Activated CD8-positive, alpha-beta memory T cell treated with anti-CD3 and anti-CD28 coated beads, Interleukin-2, amount 10 ng/mL, durations not matched to agents 7 days and 5 days (primary cell): ENCODE measurements around the gene WDR76. TPM values are rescaled to one million over a fixed set of nuclear protein-coding genes. Genes with fewer than 3 reads are reported as not detected.
"Not testable (repeated sequence)": the region's sequence is repeated elsewhere in the genome, so short reads cannot be mapped to it uniquely, and the experiment has no call there.

Experiments
- ATAC-seq: fragments of 150-1000 bp; cut with Tn5 transposase; one replicate; pipeline ENCODE4 v1.10.0; 2021; ENCODE audit warnings: moderate library complexity
- CTCF ChIA-PET: fragments of 350-600 bp; sonication (Branson Sonifier 250); formaldehyde crosslinking; loops from one replicate; lab custom pipeline; 2021; ENCODE audit warnings: antibody characterized with exemption; lab: Charles Lee
- DNase-seq: peaks from one replicate; pipeline ENCODE4 v3.0.0-alpha.2; 2020
- H3K27ac Mint-ChIP-seq: one replicate; pipeline ENCODE4 v1.8.0; 2021; ENCODE audit warnings: mild to moderate bottlenecking, mixed read lengths
- H3K27me3 Mint-ChIP-seq: one replicate; pipeline ENCODE4 v1.8.0; 2021; ENCODE audit warnings: mixed read lengths
- H3K36me3 Mint-ChIP-seq: one replicate; pipeline ENCODE4 v1.8.0; 2021; ENCODE audit warnings: mild to moderate bottlenecking, mixed read lengths
- H3K4me1 Mint-ChIP-seq: one replicate; pipeline ENCODE4 v1.8.0; 2021; ENCODE audit warnings: mixed read lengths
- H3K4me3 Mint-ChIP-seq: one replicate; pipeline ENCODE4 v1.8.0; 2021; ENCODE audit warnings: mild to moderate bottlenecking, moderate library complexity, mixed read lengths
- H3K9me3 Mint-ChIP-seq: one replicate; pipeline ENCODE4 v1.8.0; 2022; ENCODE audit warnings: low read depth, mixed read lengths
- total RNA-seq, 2 experiments: library from RNA; stranded (reverse); gene quantifications; one replicate each; pipeline ENCODE4 v1.2.3, GENCODE V29; 2021

WDR76 gene
- total RNA-seq, 2 experiments from 2014 or later, result 79.7 to 91.1 TPM

- Mint-ChIP-seq H3K4me3 (no peak overlapping the region), H3K27ac (peak overlapping the region; percentile 95), H3K36me3 (peaks cover 55% of the 10 kb centered on the region)
Observed at GRCh38 chr15:43799209-43799944, 27.4 kb upstream of the WDR76 start.

GRCh38 chr15:43799945-43800285, 26.9 kb upstream of the WDR76 start, which contains the start of gene SERINC4:
TSS of gene SERINC4 (minus strand) at chr15:43800220. CDS start at chr15:43799986, 234 bp downstream.
- Mint-ChIP-seq H3K27me3 (no peaks in the 10 kb centered on the region), H3K36me3 (peaks cover 54% of the 10 kb centered on the region), H3K4me3 (peak within 1 kb of the TSS; percentile 88), H3K27ac (peak within 1 kb of the TSS; percentile 95), H3K9me3 (no peaks in the 10 kb centered on the region), H3K4me1 (peaks cover 47% of the 10 kb centered on the region)
- CTCF ChIA-PET, result interaction anchor here (1.1 to 1.6 kb wide), 2 partner anchors 23 to 30 kb away, joined by 3 to 6 read pairs; partner anchors contain the start of gene ELL3
- ATAC-seq (no peak), DNase-seq (no peak)

More at GRCh38 chr15:43799209-43799944, 27.4 kb upstream of the WDR76 start:
- ATAC-seq (no peak), DNase-seq (no peak)
- Mint-ChIP-seq H3K9me3 (no peaks in the 10 kb centered on the region), H3K27me3 (no peaks in the 10 kb centered on the region), H3K4me1 (peaks cover 52% of the 10 kb centered on the region)
- CTCF ChIA-PET, result interaction anchor here (1.6 kb wide), 1 partner anchor 23 kb away, joined by 6 read pairs; the partner anchor contains the start of gene ELL3

GRCh38 chr15:43800286-43801141, 26.3 kb upstream of the WDR76 start, which contains the start of gene HYPK:
TSS of gene HYPK (plus strand) at chr15:43800599. CDS start at chr15:43800623, 24 bp downstream.
- H3K36me3 Mint-ChIP-seq, result peaks cover 54% of the 10 kb centered on the region
- ATAC-seq (peak; percentile 98), DNase-seq (peak; percentile 95)
- peaks cover 42% of the 10 kb centered on the region for H3K4me1 Mint-ChIP-seq
- H3K4me3 Mint-ChIP-seq, result peak within 1 kb of the TSS; percentile 88
- peak within 1 kb of the TSS; percentile 95 for H3K27ac Mint-ChIP-seq
- no peaks in the 10 kb centered on the region for H3K9me3 Mint-ChIP-seq
- CTCF ChIA-PET, result interaction anchor here (0.6 to 1.6 kb wide), 5 partner anchors 10 to 30 kb away, joined by 3 to 6 read pairs (median 3); partner anchors contain the start of genes ELL3 and MFAP1
- no peaks in the 10 kb centered on the region for H3K27me3 Mint-ChIP-seq

- H3K9me3 Mint-ChIP-seq, DNase-seq, H3K4me3 Mint-ChIP-seq, H3K27me3 Mint-ChIP-seq, CTCF ChIA-PET, H3K27ac Mint-ChIP-seq, ATAC-seq: not testable (repeated sequence)
- Mint-ChIP-seq H3K36me3 (peaks cover 62% of the 10 kb centered on the region), H3K4me1 (peaks cover 33% of the 10 kb centered on the region)
Observed at GRCh38 chr15:43802676-43803075, 24.1 kb upstream of the WDR76 start.

- DNase-seq (no peak), ATAC-seq (no peak)
- peaks cover 59% of the 10 kb centered on the region for H3K36me3 Mint-ChIP-seq
- no peak overlapping the region for H3K4me3 Mint-ChIP-seq
- H3K27me3 Mint-ChIP-seq, result no peaks in the 10 kb centered on the region
- CTCF ChIA-PET, result no interaction called here
- H3K4me1 Mint-ChIP-seq, result peaks cover 6% of the 10 kb centered on the region
- H3K9me3 Mint-ChIP-seq, result no peaks in the 10 kb centered on the region
- no peak overlapping the region for H3K27ac Mint-ChIP-seq
Observed at GRCh38 chr15:43808435-43808950, 18.3 kb upstream of the WDR76 start.

GRCh38 chr15:43808960-43809678, 17.7 kb upstream of the WDR76 start:
- H3K4me1 Mint-ChIP-seq, result peaks cover 6% of the 10 kb centered on the region
- H3K4me3 Mint-ChIP-seq, result no peak overlapping the region
- H3K36me3 Mint-ChIP-seq, result peaks cover 64% of the 10 kb centered on the region
- H3K27ac Mint-ChIP-seq, result no peak overlapping the region
- H3K27me3 Mint-ChIP-seq, result no peaks in the 10 kb centered on the region
- H3K9me3 Mint-ChIP-seq, result no peaks in the 10 kb centered on the region
- CTCF ChIA-PET, result interaction anchor here (1.0 kb wide), 1 partner anchor 13 kb away, joined by 5 read pairs; no protein-coding TSS in a partner anchor
- ATAC-seq, result no peak
- DNase-seq, result no peak

GRCh38 chr15:43815064-43815463, 11.7 kb upstream of the WDR76 start:
- CTCF ChIA-PET, H3K27me3 Mint-ChIP-seq, DNase-seq, H3K9me3 Mint-ChIP-seq, ATAC-seq, H3K27ac Mint-ChIP-seq, H3K4me3 Mint-ChIP-seq: not testable (repeated sequence)
- peaks cover 15% of the 10 kb centered on the region for H3K4me1 Mint-ChIP-seq
- H3K36me3 Mint-ChIP-seq, result peaks cover 42% of the 10 kb centered on the region

- Mint-ChIP-seq H3K27me3 (no peaks in the 10 kb centered on the region), H3K27ac (peak overlapping the region; percentile 65), H3K4me1 (peaks cover 46% of the 10 kb centered on the region), H3K9me3 (no peaks in the 10 kb centered on the region), H3K4me3 (peak overlapping the region; percentile 14), H3K36me3 (peaks cover 20% of the 10 kb centered on the region)
- CTCF ChIA-PET, result interaction anchor here (0.8 to 1.9 kb wide), 5 partner anchors 12 to 45 kb away, joined by 3 to 5 read pairs (median 3); partner anchors contain the start of genes ELL3 and HYPK
- ATAC-seq (no peak), DNase-seq (no peak)
Observed at GRCh38 chr15:43821505-43821904, 5.3 kb upstream of the WDR76 start.

GRCh38 chr15:43824302-43825246, 2.2 kb upstream of the WDR76 start, which contains the start of gene MFAP1:
TSS of gene MFAP1 (minus strand) at chr15:43824690. CDS start at chr15:43824569, 121 bp downstream.
- Mint-ChIP-seq H3K9me3 (no peaks in the 10 kb centered on the region), H3K36me3 (peaks cover 32% of the 10 kb centered on the region), H3K4me1 (peaks cover 51% of the 10 kb centered on the region), H3K27me3 (no peaks in the 10 kb centered on the region), H3K27ac (peak within 1 kb of the TSS; percentile 98), H3K4me3 (peak within 1 kb of the TSS; percentile 97)
- ATAC-seq (peak; percentile 87), DNase-seq (peak; percentile 96)
- CTCF ChIA-PET, result interaction anchor here (1.2 to 2.1 kb wide), 2 partner anchors 12 to 24 kb away, joined by 3 to 5 read pairs; partner anchors contain the start of gene HYPK

- H3K27ac Mint-ChIP-seq, result peak overlapping the region; percentile 98
- peaks cover 55% of the 10 kb centered on the region for H3K4me1 Mint-ChIP-seq
Observed at GRCh38 chr15:43825305-43825704, 1.5 kb upstream of the WDR76 start.

GRCh38 chr15:43826029-43826507, 734 bp upstream of the WDR76 start:
- CTCF ChIA-PET, result interaction anchor here (0.9 to 2.1 kb wide), 2 partner anchors 11 to 31 kb away, joined by 3 to 5 read pairs; no protein-coding TSS in a partner anchor
- Mint-ChIP-seq H3K27ac (peak overlapping the region; percentile 98), H3K4me1 (peaks cover 61% of the 10 kb centered on the region), H3K4me3 (peak overlapping the region; percentile 98), H3K9me3 (no peaks in the 10 kb centered on the region), H3K27me3 (no peaks in the 10 kb centered on the region), H3K36me3 (peaks cover 37% of the 10 kb centered on the region)
- no peak for ATAC-seq
- no peak for DNase-seq

More at GRCh38 chr15:43825305-43825704, 1.5 kb upstream of the WDR76 start:
- DNase-seq, H3K4me3 Mint-ChIP-seq, H3K27me3 Mint-ChIP-seq, H3K9me3 Mint-ChIP-seq, ATAC-seq: not testable (repeated sequence)
- peaks cover 37% of the 10 kb centered on the region for H3K36me3 Mint-ChIP-seq
- CTCF ChIA-PET, result interaction anchor here (0.9 to 2.1 kb wide), 2 partner anchors 11 to 30 kb away, joined by 3 to 5 read pairs; no protein-coding TSS in a partner anchor
